Lung (tissue), 12 donors: ENCODE data around the gene NTN5. TPM values are rescaled to one million over a fixed set of nuclear protein-coding genes. Genes with fewer than 3 reads are reported as not detected.
"Not testable (repeated sequence)": the region's sequence is repeated elsewhere in the genome, so short reads cannot be mapped to it uniquely, and the experiment has no call there.

Source experiments
- ATAC-seq: fragments of 200-7000 bp; cut with Tn5 transposase; one replicate; pipeline ENCODE4 v1.9.1; 2020; ENCODE audit warnings: moderate number of reproducible peaks; ENCODE audit not compliant: insufficient read depth, low FRiP score
- DNase-seq, 3 donors: peaks; one replicate each; pipeline ENCODE4 v3.0.0-alpha.2; 2013 to 2017
- H3K27ac ChIP-seq, 2 donors: one replicate each; pipeline ENCODE4 v1.5.1; 2013; ENCODE audit warnings: mild to moderate bottlenecking in 2 of 2, moderate library complexity in 2 of 2, control low read depth in 1 of 2, inconsistent platforms in 1 of 2, low read depth in 1 of 2, low read length in 1 of 2
- H3K27me3 ChIP-seq, 3 donors: one replicate each; pipeline ENCODE4 v1.5.1; 2013; ENCODE audit warnings: low read length in 2 of 3; ENCODE audit not compliant: control insufficient read depth in 3 of 3, insufficient read depth in 3 of 3
- H3K36me3 ChIP-seq, 4 donors: one replicate each; pipeline ENCODE4 v1.5.1; 2013; ENCODE audit warnings: low read length in 4 of 4, mild to moderate bottlenecking in 1 of 4, moderate library complexity in 1 of 4; ENCODE audit not compliant: control insufficient read depth in 4 of 4, insufficient read depth in 4 of 4
- H3K4me1 ChIP-seq, 5 donors: one replicate each; pipeline ENCODE4 v1.5.1; 2013; ENCODE audit warnings: low read length in 5 of 5, mild to moderate bottlenecking in 2 of 5, moderate library complexity in 1 of 5; ENCODE audit not compliant: control insufficient read depth in 5 of 5, insufficient read depth in 5 of 5
- H3K4me3 ChIP-seq: one replicate; pipeline ENCODE4 v1.5.1; 2013; ENCODE audit warnings: mild to moderate bottlenecking, control low read depth, moderate library complexity
- H3K9ac ChIP-seq, 2 donors: one replicate each; pipeline ENCODE4 v1.5.1; 2013; ENCODE audit warnings: low read length in 2 of 2, control low read depth in 1 of 2; ENCODE audit not compliant: insufficient read depth in 1 of 2
- H3K9me3 ChIP-seq, 4 donors: one replicate each; pipeline ENCODE4 v1.5.1; 2013; ENCODE audit warnings: low read length in 3 of 4, mild to moderate bottlenecking in 1 of 4, moderate library complexity in 1 of 4; ENCODE audit not compliant: control insufficient read depth in 4 of 4, insufficient read depth in 3 of 4
- CTCF ChIP-seq: IDR thresholded peaks from 2 replicates; pipeline ENCODE4 v1.5.1; 2012; ENCODE audit warnings: mild to moderate bottlenecking; ENCODE audit errors: control extremely low read depth, extremely low read depth
- WGBS, 2 donors: extraction: QIAGEN DNeasy Blood & Tissue Kit; methylation state at CpG; one replicate each; pipeline ENCODE4 v1.1.7; 2013; 5-methylcytosine and 5-hydroxymethylcytosine counted together
- polyA plus RNA-seq, 2 donors: library from polyadenylated mRNA; stranded (reverse); fragments of 200-250 nt; gene quantifications; one replicate each; pipeline ENCODE4 v1.2.1, GENCODE V29; 2013
- total RNA-seq, 2 donors: library from RNA; depleted of rRNA in 1 of 2; stranded (reverse); fragments of >200 nt in 1 of 2; gene quantifications; one replicate each; pipeline ENCODE4 v1.2.1, GENCODE V29; 2014 to 2021
- donor health status: control.
- donor health status: control.
- donor health status: Bipolar disorder and iron deficiency.
- donor health status: healthy.
- donor health status: DM: yes; HTN: yes; CAD: no.

Gene NTN5
- total and polyA plus RNA-seq, 4 donors = 0.11 to 0.28 (median 0.27) TPM

- DNase-seq (peak in 1 of 3 donors; percentile 11), ATAC-seq (no peak)
- Histone ChIP-seq H3K9ac (no peak overlapping the region), H3K36me3 (no peaks in the 10 kb centered on the region), H3K4me1 (peaks cover 0 to 7% (median 0%) of the 10 kb centered on the region in 5 donors), H3K27me3 (no peaks in the 10 kb centered on the region), H3K27ac (no peak overlapping the region), H3K4me3 (no peak overlapping the region), H3K9me3 (no peaks in the 10 kb centered on the region)
- WGBS, 2 donors = 71 to 79% methylated on average over 5 of the region's 5 CpGs
- TF ChIP-seq CTCF = no peak
Observed at GRCh38 chr19:48659768-48660167, 13.0 kb downstream of the NTN5 start.

GRCh38 chr19:48658483-48658882 is 14.3 kb downstream of the NTN5 start:
- Histone ChIP-seq H3K9me3 (no peaks in the 10 kb centered on the region), H3K4me3 (no peak overlapping the region), H3K27ac (no peak overlapping the region), H3K27me3 (no peaks in the 10 kb centered on the region), H3K4me1 (peaks cover 0 to 7% (median 0%) of the 10 kb centered on the region in 5 donors), H3K9ac (no peak overlapping the region), H3K36me3 (no peaks in the 10 kb centered on the region)
- WGBS, 2 donors = 95 to 97% methylated on average over 6 of the region's 6 CpGs
- TF ChIP-seq CTCF = no peak
- DNase-seq (no peak), ATAC-seq (no peak)

GRCh38 chr19:48657828-48658227 is 15.0 kb downstream of the NTN5 start:
- ATAC-seq, H3K4me3 ChIP-seq, H3K9ac ChIP-seq, H3K9me3 ChIP-seq, H3K4me1 ChIP-seq, DNase-seq, H3K27me3 ChIP-seq, H3K27ac ChIP-seq, H3K36me3 ChIP-seq: not testable (repeated sequence)
- WGBS, 2 donors = 94 to 97% methylated on average over 5 of the region's 5 CpGs

GRCh38 chr19:48656840-48657474 is 15.9 kb downstream of the NTN5 start:
- H3K27me3 ChIP-seq = no peaks in the 10 kb centered on the region
- H3K4me1 ChIP-seq = peaks cover 0 to 7% (median 0%) of the 10 kb centered on the region in 5 donors
- H3K27ac ChIP-seq = no peak overlapping the region
- H3K36me3 ChIP-seq = no peaks in the 10 kb centered on the region
- H3K4me3 ChIP-seq = no peak overlapping the region
- TF ChIP-seq CTCF = no peak
- no peaks in the 10 kb centered on the region for H3K9me3 ChIP-seq
- DNase-seq (peak in 1 of 3 donors; percentile 20), ATAC-seq (no peak)
- 58 to 63% methylated on average over 16 of the region's 16 CpGs for WGBS, 2 donors
- H3K9ac ChIP-seq = no peak overlapping the region
